HEK293 (cell line): ENCODE data around the gene HOXA3.
A peak's percentile ranks its signal among the peaks of the same experiment; 100 is the strongest.

Experiments
- CTCF ChIA-PET: fragments of 350-600 bp; formaldehyde crosslinking; extraction: SDS; loops from one replicate; lab custom pipeline; 2021; ENCODE audit warnings: antibody characterized with exemption; lab: Yijun Ruan, JAX
- POLR2A ChIA-PET: fragments of 300-600 bp; formaldehyde crosslinking; extraction: SDS; loops from one replicate; lab custom pipeline; 2020; ENCODE audit warnings: antibody characterized with exemption, inconsistent platforms; lab: Yijun Ruan, JAX
- H3K27ac ChIP-seq: fragments of 200-500 bp; sonication (Bioruptor generic); 2 replicates; pipeline ENCODE4 v1.5.1; 2014; ENCODE audit warnings: low read depth, low read length, control low read depth, inconsistent platforms; ENCODE audit errors: extremely low read depth
- H3K36me3 ChIP-seq, 2 experiments: fragments of 200-500 bp in 1 of 2; sonication (Bioruptor generic) in 1 of 2; 1 replicate in 1 of 2; 2 replicates in 1 of 2; pipeline ENCODE4 v1.5.1; 2014 to 2017; ENCODE audit warnings: inconsistent platforms in 2 of 2, low read length in 2 of 2; ENCODE audit not compliant: control insufficient read depth in 2 of 2, insufficient read depth in 1 of 2
- H3K4me1 ChIP-seq: fragments of 200-500 bp; sonication (Bioruptor generic); 2 replicates; pipeline ENCODE4 v1.5.1; 2014; ENCODE audit warnings: mild to moderate bottlenecking, low read length, inconsistent platforms; ENCODE audit not compliant: control insufficient read depth, insufficient read depth
- H3K4me3 ChIP-seq: 2 replicates; pipeline ENCODE4 v1.5.1; 2011; ENCODE audit warnings: low read depth, mild to moderate bottlenecking, control low read depth, low read length, moderate library complexity
- H3K9me3 ChIP-seq: fragments of 200-500 bp; sonication (Bioruptor generic); 2 replicates; pipeline ENCODE4 v1.5.1; 2014; ENCODE audit warnings: low read depth, low read length, inconsistent platforms; ENCODE audit not compliant: control insufficient read depth, insufficient read depth
- FEZF1 ChIP-seq: fragments of 450-650 bp; formaldehyde crosslinking; IDR thresholded peaks from 2 replicates; pipeline ENCODE4 v1.5.1; 2016; ENCODE audit warnings: missing biosample characterization, missing genetic modification characterization
- GFI1B ChIP-seq: fragments of 450-650 bp; formaldehyde crosslinking; IDR thresholded peaks from 2 replicates; pipeline ENCODE4 v1.5.1; 2016; ENCODE audit warnings: missing biosample characterization, missing genetic modification characterization
- IKZF3 ChIP-seq: fragments of 450-650 bp; IDR thresholded peaks from 2 replicates; pipeline ENCODE4 v1.5.0; 2018; ENCODE audit warnings: missing biosample characterization, mild to moderate bottlenecking, missing genetic modification characterization, moderate library complexity
- KLF10 ChIP-seq: fragments of 450-650 bp; IDR thresholded peaks from 2 replicates; pipeline ENCODE4 v1.5.1; 2018; ENCODE audit warnings: missing biosample characterization, mild to moderate bottlenecking, missing genetic modification characterization
- KLF9 ChIP-seq: fragments of 450-650 bp; formaldehyde crosslinking; IDR thresholded peaks from 2 replicates; pipeline ENCODE4 v1.5.1; 2016; ENCODE audit warnings: missing biosample characterization, missing genetic modification characterization, low read depth
- MYNN ChIP-seq: fragments of 450-650 bp; formaldehyde crosslinking; IDR thresholded peaks from 2 replicates; pipeline ENCODE4 v1.5.1; 2016; ENCODE audit warnings: missing biosample characterization, missing genetic modification characterization, borderline replicate concordance
- PRDM1 ChIP-seq: fragments of 450-650 bp; formaldehyde crosslinking; IDR thresholded peaks from 2 replicates; pipeline ENCODE4; 2016; ENCODE audit warnings: missing biosample characterization, missing genetic modification characterization
- WT1 ChIP-seq: fragments of 450-650 bp; formaldehyde crosslinking; IDR thresholded peaks from 2 replicates; pipeline ENCODE4 v1.5.1; 2016; ENCODE audit warnings: missing biosample characterization, missing genetic modification characterization
- YY1 ChIP-seq: fragments of 450-650 bp; formaldehyde crosslinking; IDR thresholded peaks from 2 replicates; pipeline ENCODE4 v1.5.1; 2018; ENCODE audit warnings: missing biosample characterization, missing genetic modification characterization
- ZBTB8A ChIP-seq: fragments of 450-650 bp; formaldehyde crosslinking; IDR thresholded peaks from 2 replicates; pipeline ENCODE4 v1.5.1; 2016; ENCODE audit warnings: missing biosample characterization, missing genetic modification characterization
- ZNF174 ChIP-seq: fragments of 450-650 bp; formaldehyde crosslinking; IDR thresholded peaks from 2 replicates; pipeline ENCODE4 v1.5.0; 2017; ENCODE audit warnings: missing biosample characterization, mild to moderate bottlenecking, missing genetic modification characterization
- ZNF501 ChIP-seq: fragments of 450-650 bp; formaldehyde crosslinking; IDR thresholded peaks from 2 replicates; pipeline ENCODE4 v1.5.1; 2016; ENCODE audit warnings: missing biosample characterization, missing genetic modification characterization
- ZNF791 ChIP-seq: fragments of 450-650 bp; formaldehyde crosslinking; IDR thresholded peaks from 2 replicates; pipeline ENCODE4 v1.5.1; 2016; ENCODE audit warnings: missing biosample characterization, missing genetic modification characterization
- TF ChIP-seq, protein P1 (sequence below): fragments of 450-650 bp; formaldehyde crosslinking; IDR thresholded peaks from 2 replicates; pipeline ENCODE4 v1.5.1; 2016; ENCODE audit warnings: missing biosample characterization, missing genetic modification characterization
- TF ChIP-seq, protein P2 (sequence below): fragments of 450-650 bp; formaldehyde crosslinking; optimal IDR thresholded peaks from 2 replicates; pipeline ENCODE3; 2016; ENCODE audit warnings: missing biosample characterization, mild to moderate bottlenecking, missing genetic modification characterization
- TF ChIP-seq, protein P3 (sequence below): fragments of 450-650 bp; formaldehyde crosslinking; IDR thresholded peaks from 2 replicates; pipeline ENCODE4 v1.5.1; 2017; ENCODE audit warnings: missing biosample characterization, missing genetic modification characterization
- TF ChIP-seq, protein P4 (sequence below): fragments of 450-650 bp; formaldehyde crosslinking; IDR thresholded peaks from 2 replicates; pipeline ENCODE4 v1.5.1; 2017; ENCODE audit warnings: missing biosample characterization, missing genetic modification characterization

The HOXA3 gene

DNA sequence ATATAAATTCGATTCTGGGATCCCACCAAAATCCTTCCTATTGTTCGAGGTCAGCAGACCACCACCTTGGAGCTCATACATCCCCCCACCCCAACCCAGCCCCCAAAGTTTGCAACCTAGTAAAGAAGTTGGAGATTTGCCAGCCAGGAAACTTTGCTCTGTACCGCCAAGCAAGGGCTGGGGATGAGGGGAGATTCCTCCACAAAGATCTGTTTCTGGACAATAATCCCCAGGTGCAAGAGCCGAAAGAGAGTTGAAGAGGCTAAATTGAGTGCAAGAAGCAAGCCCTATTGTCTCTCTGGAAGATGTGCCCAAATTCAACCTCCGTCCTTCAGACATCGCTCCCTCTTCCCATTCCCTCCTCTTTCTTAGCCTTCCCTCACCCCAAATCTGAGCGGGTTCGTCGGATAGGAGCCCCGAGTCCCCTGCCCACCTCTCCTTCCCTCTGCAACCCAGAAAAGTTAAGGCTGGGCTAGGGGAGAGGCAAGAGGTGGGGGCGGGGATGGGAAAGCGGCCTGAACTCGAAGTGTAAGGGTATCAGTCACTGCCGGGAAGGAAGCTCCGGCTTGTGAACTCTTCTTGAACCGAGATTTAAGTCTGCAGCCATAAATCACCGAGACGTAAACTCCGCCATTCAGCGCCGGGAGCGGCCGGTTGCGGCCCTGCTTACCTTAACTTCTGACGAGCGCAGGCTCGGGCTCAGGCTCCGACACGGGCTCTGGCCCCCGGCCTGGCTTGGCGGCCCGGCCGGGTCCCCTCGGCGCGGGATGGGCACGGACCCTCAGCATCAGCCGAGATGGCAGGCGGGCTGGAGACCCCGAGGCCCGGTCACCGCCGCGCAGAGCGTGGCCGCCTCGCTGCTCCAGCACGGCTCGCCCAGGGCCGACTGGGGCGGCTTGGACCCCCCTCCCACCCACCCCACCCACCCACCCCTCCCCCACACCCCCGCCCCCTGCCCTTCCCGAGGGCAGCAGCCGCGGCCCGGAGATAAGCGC lies 39.1 kb downstream of the HOXA3 start (continued):
- TF ChIP-seq, protein P1, sequence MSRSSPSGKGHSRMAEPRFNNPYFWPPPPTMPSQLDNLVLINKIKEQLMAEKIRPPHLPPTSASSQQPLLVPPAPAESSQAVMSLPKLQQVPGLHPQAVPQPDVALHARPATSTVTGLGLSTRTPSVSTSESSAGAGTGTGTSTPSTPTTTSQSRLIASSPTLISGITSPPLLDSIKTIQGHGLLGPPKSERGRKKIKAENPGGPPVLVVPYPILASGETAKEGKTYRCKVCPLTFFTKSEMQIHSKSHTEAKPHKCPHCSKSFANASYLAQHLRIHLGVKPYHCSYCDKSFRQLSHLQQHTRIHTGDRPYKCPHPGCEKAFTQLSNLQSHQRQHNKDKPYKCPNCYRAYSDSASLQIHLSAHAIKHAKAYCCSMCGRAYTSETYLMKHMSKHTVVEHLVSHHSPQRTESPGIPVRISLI (tag by site-specific recombination), result no peak
- TF ChIP-seq FEZF1 (tag by site-specific recombination) (peak; percentile 20; the same call in 1 of the 2 replicates), MYNN (tag by site-specific recombination) (no peak), IKZF3 (tag by site-specific recombination) (peak; percentile 62; the same call in 1 of the 2 replicates), ZNF501 (tag by site-specific recombination) (0 out of 2 replicates have a peak, but pooled peaks have one; percentile 52), GFI1B (peak; percentile 90), WT1 (tag by site-specific recombination) (0 out of 2 replicates have a peak, but pooled peaks have one; percentile 30), PRDM1 (peak; percentile 82), KLF9 (tag by site-specific recombination) (0 out of 2 replicates have a peak, but pooled peaks have one; percentile 19), YY1 (tag by site-specific recombination) (peak; percentile 59), ZNF174 (tag by site-specific recombination) (no peak), KLF10 (tag by site-specific recombination) (no peak), ZBTB8A (tag by site-specific recombination) (peak; percentile 33; the same call in 1 of the 2 replicates)
- TF ChIP-seq, protein P2, sequence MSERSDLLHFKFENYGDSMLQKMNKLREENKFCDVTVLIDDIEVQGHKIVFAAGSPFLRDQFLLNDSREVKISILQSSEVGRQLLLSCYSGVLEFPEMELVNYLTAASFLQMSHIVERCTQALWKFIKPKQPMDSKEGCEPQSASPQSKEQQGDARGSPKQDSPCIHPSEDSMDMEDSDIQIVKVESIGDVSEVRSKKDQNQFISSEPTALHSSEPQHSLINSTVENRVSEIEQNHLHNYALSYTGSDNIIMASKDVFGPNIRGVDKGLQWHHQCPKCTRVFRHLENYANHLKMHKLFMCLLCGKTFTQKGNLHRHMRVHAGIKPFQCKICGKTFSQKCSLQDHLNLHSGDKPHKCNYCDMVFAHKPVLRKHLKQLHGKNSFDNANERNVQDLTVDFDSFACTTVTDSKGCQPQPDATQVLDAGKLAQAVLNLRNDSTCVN (tag by site-specific recombination), result peak; percentile 54

DNA sequence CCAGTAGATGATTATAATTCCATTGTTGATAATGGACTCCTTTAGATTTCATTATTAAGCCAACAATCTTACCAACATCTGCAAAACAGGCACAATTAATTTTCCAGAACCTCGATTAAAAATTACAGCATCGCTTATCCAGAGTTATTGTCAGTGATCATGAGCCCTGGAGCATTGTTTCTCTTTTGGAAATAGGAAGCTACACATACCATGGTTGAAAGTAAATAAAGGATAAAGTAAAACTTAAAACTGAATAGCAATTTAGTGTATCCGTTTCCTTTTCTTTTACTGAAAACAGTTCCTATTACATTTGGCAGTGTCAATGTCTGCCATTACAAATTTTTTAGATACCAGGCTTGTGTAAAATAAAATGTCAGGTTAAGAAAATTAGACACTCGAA lies 40.0 kb downstream of the HOXA3 start:
- H3K9me3 ChIP-seq, result no peaks in the 10 kb centered on the region
- peak overlapping the region; percentile 99 for H3K27ac ChIP-seq
- peak overlapping the region; percentile 70 for H3K4me3 ChIP-seq
- CTCF ChIA-PET, result interaction anchor here (0.9 kb wide), 1 partner anchor 73 kb away, joined by 3 read pairs; the partner anchor contains the start of gene HOXA11
- TF ChIP-seq, protein P3, sequence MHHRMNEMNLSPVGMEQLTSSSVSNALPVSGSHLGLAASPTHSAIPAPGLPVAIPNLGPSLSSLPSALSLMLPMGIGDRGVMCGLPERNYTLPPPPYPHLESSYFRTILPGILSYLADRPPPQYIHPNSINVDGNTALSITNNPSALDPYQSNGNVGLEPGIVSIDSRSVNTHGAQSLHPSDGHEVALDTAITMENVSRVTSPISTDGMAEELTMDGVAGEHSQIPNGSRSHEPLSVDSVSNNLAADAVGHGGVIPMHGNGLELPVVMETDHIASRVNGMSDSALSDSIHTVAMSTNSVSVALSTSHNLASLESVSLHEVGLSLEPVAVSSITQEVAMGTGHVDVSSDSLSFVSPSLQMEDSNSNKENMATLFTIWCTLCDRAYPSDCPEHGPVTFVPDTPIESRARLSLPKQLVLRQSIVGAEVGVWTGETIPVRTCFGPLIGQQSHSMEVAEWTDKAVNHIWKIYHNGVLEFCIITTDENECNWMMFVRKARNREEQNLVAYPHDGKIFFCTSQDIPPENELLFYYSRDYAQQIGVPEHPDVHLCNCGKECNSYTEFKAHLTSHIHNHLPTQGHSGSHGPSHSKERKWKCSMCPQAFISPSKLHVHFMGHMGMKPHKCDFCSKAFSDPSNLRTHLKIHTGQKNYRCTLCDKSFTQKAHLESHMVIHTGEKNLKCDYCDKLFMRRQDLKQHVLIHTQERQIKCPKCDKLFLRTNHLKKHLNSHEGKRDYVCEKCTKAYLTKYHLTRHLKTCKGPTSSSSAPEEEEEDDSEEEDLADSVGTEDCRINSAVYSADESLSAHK (tag by site-specific recombination), result peak; percentile 50; the same call in 1 of the 2 replicates
- no peak for TF ChIP-seq ZNF791 (tag by site-specific recombination)
- TF ChIP-seq, protein P4, sequence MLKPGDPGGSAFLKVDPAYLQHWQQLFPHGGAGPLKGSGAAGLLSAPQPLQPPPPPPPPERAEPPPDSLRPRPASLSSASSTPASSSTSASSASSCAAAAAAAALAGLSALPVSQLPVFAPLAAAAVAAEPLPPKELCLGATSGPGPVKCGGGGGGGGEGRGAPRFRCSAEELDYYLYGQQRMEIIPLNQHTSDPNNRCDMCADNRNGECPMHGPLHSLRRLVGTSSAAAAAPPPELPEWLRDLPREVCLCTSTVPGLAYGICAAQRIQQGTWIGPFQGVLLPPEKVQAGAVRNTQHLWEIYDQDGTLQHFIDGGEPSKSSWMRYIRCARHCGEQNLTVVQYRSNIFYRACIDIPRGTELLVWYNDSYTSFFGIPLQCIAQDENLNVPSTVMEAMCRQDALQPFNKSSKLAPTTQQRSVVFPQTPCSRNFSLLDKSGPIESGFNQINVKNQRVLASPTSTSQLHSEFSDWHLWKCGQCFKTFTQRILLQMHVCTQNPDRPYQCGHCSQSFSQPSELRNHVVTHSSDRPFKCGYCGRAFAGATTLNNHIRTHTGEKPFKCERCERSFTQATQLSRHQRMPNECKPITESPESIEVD (tag by site-specific recombination), result peak; percentile 74
- H3K4me1 ChIP-seq, result peaks cover 21% of the 10 kb centered on the region
- peaks cover 7 to 25% of the 10 kb centered on the region in 2 experiments for H3K36me3 ChIP-seq
- POLR2A ChIA-PET, result interaction anchor here (2.1 to 3.6 kb wide), 6 partner anchors 16 to 248 kb away, joined by 7 to 32 read pairs (median 18); partner anchors contain the start of genes HOXA1, HOXA4 and SKAP2
